HG03045 (cell line): Measurements from ENCODE around the gene RABL3.
"Not testable (repeated sequence)": the region's sequence is repeated elsewhere in the genome, so short reads cannot be mapped to it uniquely, and the experiment has no call there.

Experiments
- ATAC-seq: cut with Tn5 transposase; IDR thresholded peaks from one replicate; pipeline ENCODE4 v1.9.1; 2021; ENCODE audit warnings: mild to moderate bottlenecking, moderate library complexity; ENCODE audit not compliant: unreplicated experiment

RABL3 gene

DNA sequence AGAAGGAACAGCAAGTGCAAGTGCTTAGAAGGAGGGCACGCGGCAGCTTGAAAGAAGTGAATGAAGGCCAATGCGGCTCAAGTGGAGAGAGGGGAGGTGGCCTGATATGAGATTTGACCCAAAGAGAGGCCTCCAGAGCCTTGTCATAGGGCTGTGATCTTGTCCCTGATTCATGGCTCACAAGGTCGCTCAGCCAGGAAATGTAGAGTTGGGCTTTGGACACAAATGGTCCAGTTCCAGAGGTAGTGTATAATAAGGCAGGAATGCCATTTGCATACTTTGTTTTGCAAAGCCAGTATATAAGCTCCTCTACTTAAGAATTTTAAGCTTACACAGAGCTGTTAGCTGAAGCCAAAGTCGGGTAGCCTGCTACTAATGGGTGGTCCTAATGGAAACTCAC, 94.0 kb downstream of the RABL3 start:
- no peak for ATAC-seq

DNA sequence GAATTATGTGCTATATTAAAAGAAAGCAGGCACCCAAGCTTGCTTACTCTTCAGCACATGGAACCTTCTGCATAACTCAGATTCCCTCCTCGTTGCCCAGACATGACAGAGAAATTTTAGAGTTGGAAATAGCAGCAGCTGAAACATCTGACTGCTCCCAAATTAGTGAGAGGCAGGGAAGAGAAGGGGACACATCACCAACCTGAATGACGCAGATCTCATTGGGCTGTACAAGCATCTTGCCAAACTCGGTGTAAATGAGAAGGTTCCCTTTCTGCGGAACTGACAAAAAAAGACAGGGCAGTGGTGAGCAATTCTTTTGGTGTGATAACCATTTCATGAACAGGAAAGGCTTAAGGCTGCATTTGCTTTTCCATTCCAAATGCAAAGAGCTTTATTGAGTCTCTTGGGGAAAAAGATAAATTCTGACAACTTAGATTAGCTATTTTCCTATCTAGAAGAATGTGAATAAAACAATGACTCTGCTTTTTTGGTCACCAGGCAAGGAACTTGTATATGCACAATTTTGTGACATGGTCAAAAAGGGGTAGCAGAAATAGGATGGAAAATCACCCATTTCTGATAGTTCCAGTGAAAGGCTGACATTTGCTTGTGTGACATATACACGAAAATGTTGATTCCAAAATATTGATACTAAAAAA, 95.4 kb downstream of the RABL3 start:
- ATAC-seq = no peak

DNA sequence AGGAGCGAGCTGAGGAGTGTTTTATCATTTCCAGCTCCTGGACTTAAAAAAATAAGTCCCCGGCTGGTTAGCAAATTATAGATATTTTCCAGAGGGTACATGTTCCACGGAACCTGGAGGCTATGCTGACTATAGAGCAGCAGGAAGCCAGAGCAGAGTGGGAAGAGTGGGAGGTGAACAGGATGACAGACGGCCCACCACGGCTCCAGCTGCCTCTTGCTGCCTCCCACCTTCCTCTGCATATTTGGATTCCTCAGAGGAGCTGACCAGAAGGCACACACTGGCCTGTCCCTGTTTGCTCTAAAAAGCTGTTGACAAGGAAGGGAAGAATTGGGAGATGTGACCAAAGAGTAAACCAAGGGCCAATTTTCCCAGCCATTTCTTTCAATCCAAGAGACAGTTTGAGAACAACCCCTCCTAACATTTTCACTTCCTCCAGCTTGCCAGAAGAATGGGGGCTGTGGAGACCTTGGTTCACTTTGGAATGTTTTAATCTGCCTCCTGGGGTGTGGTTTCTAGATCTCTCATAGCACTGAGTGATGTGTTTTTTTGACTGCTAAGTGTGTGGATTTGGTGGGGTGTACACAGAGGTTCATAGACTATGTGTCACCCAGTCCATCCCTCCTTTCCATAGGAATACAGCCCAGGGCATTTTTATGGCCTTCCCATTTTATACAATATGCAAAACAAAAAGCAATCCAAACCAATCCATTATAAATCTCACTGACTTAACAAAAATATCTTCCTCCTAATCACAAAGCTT, 97.1 kb downstream of the RABL3 start:
- ATAC-seq = no peak

DNA sequence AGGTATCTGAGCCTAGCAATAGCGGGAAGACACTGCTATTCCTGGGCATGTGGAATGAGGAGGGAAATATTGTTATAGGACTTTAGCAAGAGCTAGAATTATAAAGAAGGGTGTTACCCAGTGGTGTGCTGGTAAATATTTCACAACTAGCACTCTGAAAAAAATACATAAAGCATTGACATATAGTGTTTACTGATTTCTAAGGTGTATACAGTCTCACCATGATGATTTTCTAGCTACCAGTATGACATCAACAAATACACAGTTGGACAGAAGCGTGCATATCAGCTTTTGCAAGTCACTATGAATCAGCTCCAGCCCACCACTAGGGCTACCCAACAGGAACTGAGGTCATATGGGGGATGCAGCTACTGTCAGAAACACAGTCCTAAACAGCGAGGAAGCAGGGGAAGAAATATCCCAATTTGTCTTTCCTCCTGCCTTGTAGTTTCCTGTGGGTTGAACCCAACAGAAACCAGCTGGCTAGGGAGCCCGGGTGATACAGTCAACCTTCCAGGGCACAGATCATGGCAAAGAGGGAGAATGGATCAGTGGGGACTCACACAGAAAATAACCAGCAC, 99.9 kb downstream of the RABL3 start:
- ATAC-seq = no peak

DNA sequence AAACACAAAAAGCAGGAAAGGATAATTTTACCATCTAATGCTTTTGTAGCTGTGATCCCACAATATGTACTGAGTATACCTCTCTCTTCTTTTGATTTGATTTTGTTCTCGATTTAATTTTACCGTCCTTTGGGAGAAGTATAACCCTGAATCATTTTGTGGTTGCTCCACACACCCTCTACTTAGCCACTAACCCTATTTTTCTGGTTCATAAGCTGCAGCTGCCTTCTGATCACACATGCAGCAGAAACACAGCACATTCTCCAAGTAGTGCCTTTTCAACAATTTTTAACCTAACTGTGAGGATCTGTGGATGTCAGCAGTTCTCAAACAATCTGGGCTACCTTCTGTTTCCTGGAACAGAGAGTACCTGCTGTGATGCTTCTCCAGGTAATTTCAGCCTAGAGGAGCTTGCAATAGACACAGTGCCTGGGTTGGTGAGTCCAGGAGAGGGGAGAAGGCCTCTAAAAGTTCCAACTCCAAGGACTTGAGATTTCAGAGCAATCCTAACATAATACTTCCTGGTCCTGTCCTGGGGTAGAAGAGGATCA, 100.5 kb downstream of the RABL3 start:
- no peak for ATAC-seq

DNA sequence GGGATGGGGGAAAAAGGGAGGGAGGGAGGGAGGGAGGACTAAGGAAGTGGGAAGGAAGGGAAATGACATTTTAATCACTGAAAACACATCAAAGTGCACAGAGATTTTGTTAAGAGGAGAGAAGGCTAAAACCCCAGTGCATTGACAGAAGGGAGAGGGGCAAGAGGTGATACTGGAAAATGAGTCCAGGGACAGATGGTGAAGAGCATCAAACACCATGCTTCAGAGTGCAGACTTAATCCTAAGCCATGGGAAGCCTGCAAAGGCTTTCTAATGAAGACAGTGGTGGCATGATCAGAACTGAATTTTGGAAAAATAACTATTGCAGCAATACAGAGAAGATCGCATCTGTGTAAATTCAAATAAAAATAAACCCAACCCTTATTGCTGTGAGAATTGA, 102.1 kb downstream of the RABL3 start:
- no peak for ATAC-seq

DNA sequence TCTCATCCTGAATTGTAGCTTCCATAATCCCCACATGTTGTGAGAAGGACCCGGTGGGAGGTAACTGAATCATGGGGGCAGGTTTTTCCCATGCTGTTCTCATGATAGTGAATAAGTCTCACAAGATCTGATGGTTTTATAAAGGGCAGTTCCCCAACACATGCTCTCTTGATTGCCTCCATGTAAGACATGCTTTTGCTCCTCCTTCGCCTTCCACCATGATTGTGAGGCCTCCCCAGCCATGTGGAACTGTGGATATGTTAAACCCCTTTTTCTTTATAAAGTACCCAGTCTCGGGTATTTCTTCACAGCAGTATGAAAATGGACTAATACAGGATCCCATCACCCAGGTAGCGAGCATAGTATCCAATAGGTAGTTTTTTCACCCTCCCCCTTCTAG, 103.5 kb downstream of the RABL3 start:
- not testable (repeated sequence) for ATAC-seq

DNA sequence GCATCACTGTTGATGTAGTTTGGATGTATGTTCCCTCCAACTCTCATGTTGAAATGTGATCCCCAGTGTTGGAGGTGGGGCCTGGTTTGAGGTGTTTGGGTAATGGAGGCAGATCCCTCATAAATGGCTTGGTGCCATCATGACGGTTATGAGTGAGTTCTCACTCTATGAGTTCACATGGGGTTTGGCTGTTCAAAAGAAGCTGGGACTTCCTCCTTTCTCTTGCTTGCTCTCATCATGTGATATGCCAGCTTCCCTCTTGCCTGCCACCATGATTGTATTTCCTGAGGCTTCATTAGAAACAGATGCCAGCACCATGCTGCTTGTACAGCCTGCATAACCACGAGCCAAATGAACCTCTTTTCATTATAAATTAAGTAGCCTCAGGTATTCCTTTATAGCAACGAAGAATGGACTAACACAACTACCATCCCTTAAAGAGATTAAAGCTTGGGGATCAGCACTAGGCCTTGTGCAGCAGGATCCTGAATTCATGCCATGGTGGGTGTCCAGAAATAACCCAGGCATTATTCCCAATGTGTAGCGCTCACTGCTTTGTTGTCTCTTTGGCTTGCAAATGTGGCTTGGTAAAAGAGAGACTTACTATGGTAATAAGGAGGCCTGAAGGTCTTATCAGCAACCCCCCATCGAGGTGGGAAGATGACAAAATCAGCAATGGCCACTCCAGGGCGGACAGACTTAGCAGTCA, 104.3 kb downstream of the RABL3 start:
- ATAC-seq = no peak

DNA sequence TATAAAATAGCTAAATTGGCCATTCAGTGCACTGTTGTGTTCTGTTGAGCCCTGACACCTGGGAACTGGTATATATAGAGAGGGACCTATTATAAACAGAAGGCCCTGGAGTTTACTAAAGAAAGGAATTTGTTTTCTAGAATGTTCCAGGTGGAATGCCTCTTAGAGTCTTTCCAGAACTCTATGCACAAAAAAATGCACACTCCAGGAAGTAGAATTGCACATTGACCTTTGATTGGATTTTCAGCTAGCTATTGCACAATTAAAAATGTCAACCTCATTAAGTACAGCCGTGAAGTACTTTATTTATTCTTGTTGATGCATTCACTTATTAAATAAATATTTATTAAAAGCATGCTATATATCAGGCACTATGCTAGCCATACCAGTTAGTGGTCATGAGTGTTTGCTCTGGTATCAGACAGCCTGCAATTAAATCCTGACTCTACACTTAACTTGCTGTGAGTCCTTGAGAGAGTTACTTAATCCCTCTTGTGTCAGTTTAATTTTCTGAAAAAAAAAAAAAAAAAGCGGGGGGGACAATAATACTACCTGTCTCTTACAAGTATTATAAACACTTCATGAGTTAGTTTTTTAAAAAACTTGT, 105.4 kb downstream of the RABL3 start:
- ATAC-seq = no peak
